ENCODE measurements around the gene IFT81.
"Not testable (repeated sequence)": the region's sequence is repeated elsewhere in the genome, so short reads cannot be mapped to it uniquely, and the experiment has no call there.

IFT81 gene

GRCh38 chr12:110254971-110255540 is 130.9 kb downstream of the IFT81 start:
- Histone ChIP-seq H3K18ac (ENCODE audit: low read length) (no peak overlapping the region), H3K9ac (ENCODE audit: low read length) (no peak overlapping the region), H2BK5ac (ENCODE audit: low read depth, low read length, poor library complexity) (no peak overlapping the region), H2AFZ (ENCODE audit: insufficient read depth, low read length, poor library complexity) (no peak overlapping the region), H4K91ac (ENCODE audit: low read depth, low read length) (no peak overlapping the region), H3K4me3 (ENCODE audit: low read depth, low read length) (no peak overlapping the region), H3K36me3 (ENCODE audit: control insufficient read depth in 1 of 2, insufficient read depth in 2 of 2, low read length in 2 of 2) (no peaks in the 10 kb centered on the region), H3K27ac (ENCODE audit: low read depth, low read length) (no peak overlapping the region), H3K9me3 (ENCODE audit: insufficient read depth, low read depth, low read length) (no peaks in the 10 kb centered on the region), H3K79me1 (ENCODE audit: low read length) (no peaks in the 10 kb centered on the region), H2BK120ac (ENCODE audit: insufficient read depth, low read length, poor library complexity) (no peak overlapping the region), H3K23ac (ENCODE audit: low read length) (no peak overlapping the region), H3K14ac (ENCODE audit: low read length) (no peak overlapping the region), H3K4me2 (ENCODE audit: low read length) (no peak overlapping the region), H2BK12ac (ENCODE audit: low read length) (no peak overlapping the region), H2AK5ac (ENCODE audit: low read length) (no peak overlapping the region), H4K12ac (ENCODE audit: low read depth, low read length) (no peak overlapping the region), H3K27me3 (ENCODE audit: insufficient read depth, low read length) (no peaks in the 10 kb centered on the region), H4K8ac (ENCODE audit: low read depth, low read length) (no peak overlapping the region), H3K4ac (ENCODE audit: low read depth, low read length) (no peak overlapping the region), H3K79me2 (ENCODE audit: control insufficient read depth, insufficient read depth, low read length, poor library complexity) (no peaks in the 10 kb centered on the region), H3K4me1 (ENCODE audit: control insufficient read depth in 1 of 2, insufficient read depth in 2 of 2, low read length in 2 of 2) (peaks cover 0 to 3% of the 10 kb centered on the region in 2 experiments)
- no peak for DNase-seq
- WGBS (ENCODE audit: extremely low coverage, insufficient coverage, insufficient read length): no CpG with 5 or more reads among the region's 6 CpGs

- not testable (repeated sequence) for H3K9ac ChIP-seq (ENCODE audit: low read length); H3K27me3 ChIP-seq (ENCODE audit: insufficient read depth, low read length); H3K36me3 ChIP-seq (ENCODE audit: control insufficient read depth in 1 of 2, insufficient read depth in 2 of 2, low read length in 2 of 2); H4K91ac ChIP-seq (ENCODE audit: low read depth, low read length); H3K18ac ChIP-seq (ENCODE audit: low read length); H4K12ac ChIP-seq (ENCODE audit: low read depth, low read length); H3K9me3 ChIP-seq (ENCODE audit: insufficient read depth, low read depth, low read length); H3K4me2 ChIP-seq (ENCODE audit: low read length); H2AFZ ChIP-seq (ENCODE audit: insufficient read depth, low read length, poor library complexity); H3K4me1 ChIP-seq (ENCODE audit: control insufficient read depth in 1 of 2, insufficient read depth in 2 of 2, low read length in 2 of 2); H2BK120ac ChIP-seq (ENCODE audit: insufficient read depth, low read length, poor library complexity); H3K4ac ChIP-seq (ENCODE audit: low read depth, low read length); H3K23ac ChIP-seq (ENCODE audit: low read length); H3K79me1 ChIP-seq (ENCODE audit: low read length); H3K79me2 ChIP-seq (ENCODE audit: control insufficient read depth, insufficient read depth, low read length, poor library complexity); H2BK12ac ChIP-seq (ENCODE audit: low read length); DNase-seq; H3K27ac ChIP-seq (ENCODE audit: low read depth, low read length); H2BK5ac ChIP-seq (ENCODE audit: low read depth, low read length, poor library complexity); H2AK5ac ChIP-seq (ENCODE audit: low read length); H3K14ac ChIP-seq (ENCODE audit: low read length); H4K8ac ChIP-seq (ENCODE audit: low read depth, low read length); H3K4me3 ChIP-seq (ENCODE audit: low read depth, low read length)
- no CpG with 5 or more reads among the region's 11 CpGs for WGBS (ENCODE audit: extremely low coverage, insufficient coverage, insufficient read length)
Measured at GRCh38 chr12:110255890-110256456, 131.8 kb downstream of the IFT81 start.

- Histone ChIP-seq H3K36me3 (ENCODE audit: control insufficient read depth in 1 of 2, insufficient read depth in 2 of 2, low read length in 2 of 2) (no peaks in the 10 kb centered on the region), H2AK5ac (ENCODE audit: low read length) (no peak overlapping the region), H4K8ac (ENCODE audit: low read depth, low read length) (no peak overlapping the region), H3K14ac (ENCODE audit: low read length) (no peak overlapping the region), H4K12ac (ENCODE audit: low read depth, low read length) (no peak overlapping the region), H3K4me1 (ENCODE audit: control insufficient read depth in 1 of 2, insufficient read depth in 2 of 2, low read length in 2 of 2) (peaks cover 0 to 3% of the 10 kb centered on the region in 2 experiments), H2BK5ac (ENCODE audit: low read depth, low read length, poor library complexity) (no peak overlapping the region), H3K79me2 (ENCODE audit: control insufficient read depth, insufficient read depth, low read length, poor library complexity) (no peaks in the 10 kb centered on the region), H3K9me3 (ENCODE audit: insufficient read depth, low read depth, low read length) (no peaks in the 10 kb centered on the region), H3K4me3 (ENCODE audit: low read depth, low read length) (no peak overlapping the region), H2BK12ac (ENCODE audit: low read length) (no peak overlapping the region), H2AFZ (ENCODE audit: insufficient read depth, low read length, poor library complexity) (no peak overlapping the region), H4K91ac (ENCODE audit: low read depth, low read length) (no peak overlapping the region), H3K23ac (ENCODE audit: low read length) (no peak overlapping the region), H3K18ac (ENCODE audit: low read length) (no peak overlapping the region), H3K27me3 (ENCODE audit: insufficient read depth, low read length) (no peaks in the 10 kb centered on the region), H2BK120ac (ENCODE audit: insufficient read depth, low read length, poor library complexity) (no peak overlapping the region), H3K4me2 (ENCODE audit: low read length) (no peak overlapping the region), H3K27ac (ENCODE audit: low read depth, low read length) (no peak overlapping the region), H3K79me1 (ENCODE audit: low read length) (no peaks in the 10 kb centered on the region), H3K4ac (ENCODE audit: low read depth, low read length) (no peak overlapping the region), H3K9ac (ENCODE audit: low read length) (no peak overlapping the region)
- peak; percentile 29 to 51 for DNase-seq
- no CpG with 5 or more reads among the region's 12 CpGs for WGBS (ENCODE audit: extremely low coverage, insufficient coverage, insufficient read length)
Measured at GRCh38 chr12:110256780-110257431, 132.7 kb downstream of the IFT81 start.

- Histone ChIP-seq H3K79me2 (ENCODE audit: control insufficient read depth, insufficient read depth, low read length, poor library complexity) (no peaks in the 10 kb centered on the region), H3K4ac (ENCODE audit: low read depth, low read length) (no peak overlapping the region), H3K4me1 (ENCODE audit: control insufficient read depth in 1 of 2, insufficient read depth in 2 of 2, low read length in 2 of 2) (peaks cover 0 to 3% of the 10 kb centered on the region in 2 experiments), H4K8ac (ENCODE audit: low read depth, low read length) (no peak overlapping the region), H4K91ac (ENCODE audit: low read depth, low read length) (no peak overlapping the region), H2AK5ac (ENCODE audit: low read length) (no peak overlapping the region), H3K23ac (ENCODE audit: low read length) (no peak overlapping the region), H3K27me3 (ENCODE audit: insufficient read depth, low read length) (no peaks in the 10 kb centered on the region), H3K14ac (ENCODE audit: low read length) (no peak overlapping the region), H3K9me3 (ENCODE audit: insufficient read depth, low read depth, low read length) (no peaks in the 10 kb centered on the region), H2BK120ac (ENCODE audit: insufficient read depth, low read length, poor library complexity) (no peak overlapping the region), H3K27ac (ENCODE audit: low read depth, low read length) (no peak overlapping the region), H4K12ac (ENCODE audit: low read depth, low read length) (no peak overlapping the region), H3K79me1 (ENCODE audit: low read length) (no peaks in the 10 kb centered on the region), H3K4me3 (ENCODE audit: low read depth, low read length) (no peak overlapping the region), H2BK12ac (ENCODE audit: low read length) (no peak overlapping the region), H3K9ac (ENCODE audit: low read length) (no peak overlapping the region), H2AFZ (ENCODE audit: insufficient read depth, low read length, poor library complexity) (no peak overlapping the region), H3K4me2 (ENCODE audit: low read length) (no peak overlapping the region), H3K18ac (ENCODE audit: low read length) (no peak overlapping the region), H2BK5ac (ENCODE audit: low read depth, low read length, poor library complexity) (no peak overlapping the region), H3K36me3 (ENCODE audit: control insufficient read depth in 1 of 2, insufficient read depth in 2 of 2, low read length in 2 of 2) (no peaks in the 10 kb centered on the region)
- WGBS (ENCODE audit: extremely low coverage, insufficient coverage, insufficient read length): no CpG with 5 or more reads among the region's 12 CpGs
- no peak for DNase-seq
Measured at GRCh38 chr12:110258466-110258865, 134.3 kb downstream of the IFT81 start.

All from trophoblast cell (in vitro differentiated cells and primary cell).